HG02973 (cell line): Measurements from ENCODE around the gene PDE11A.

Experiments
- ATAC-seq: cut with Tn5 transposase; IDR thresholded peaks from one replicate; pipeline ENCODE4 v1.9.1; 2021; ENCODE audit warnings: moderate library complexity; ENCODE audit not compliant: unreplicated experiment

The PDE11A gene

DNA sequence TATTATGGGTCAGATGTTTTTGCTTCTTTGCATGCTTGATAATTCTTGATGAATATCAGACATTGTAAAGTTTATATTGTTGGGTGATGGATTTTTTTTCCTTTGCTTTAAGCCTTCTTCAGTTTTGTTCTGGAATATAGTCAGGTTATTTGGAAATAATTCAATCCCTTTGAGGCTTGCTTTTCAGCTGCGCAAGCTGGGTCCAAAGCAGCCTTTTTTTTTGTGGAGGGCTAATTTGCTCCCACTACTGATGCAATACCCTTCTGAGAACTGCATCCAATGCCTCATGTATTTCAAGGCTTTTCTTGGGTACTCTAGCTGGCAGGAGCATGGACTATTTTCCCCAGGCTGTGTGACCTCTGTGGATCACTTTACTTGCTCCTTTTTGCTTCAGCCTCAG is 434.1 kb downstream of the PDE11A start:
- ATAC-seq = no peak

DNA sequence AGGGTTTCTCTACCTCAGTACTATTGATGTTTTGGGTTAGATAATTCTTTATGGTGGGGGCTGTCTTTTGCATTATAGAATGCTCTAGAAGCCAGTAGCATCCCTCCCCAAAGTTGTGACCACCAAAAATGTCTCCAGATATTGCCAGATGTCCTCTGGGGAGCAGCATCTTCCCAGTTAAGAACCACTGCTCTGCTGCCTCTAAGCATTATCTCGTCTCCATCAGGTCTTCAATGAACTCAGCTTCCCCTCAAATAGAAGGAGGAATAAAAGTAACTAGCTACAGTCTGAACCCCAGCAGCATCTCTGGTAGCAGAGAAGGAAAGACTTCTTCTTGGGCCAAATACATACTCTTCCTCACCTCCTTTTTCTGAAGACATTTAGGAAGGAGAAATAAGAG is 435.9 kb downstream of the PDE11A start:
- no peak for ATAC-seq

DNA sequence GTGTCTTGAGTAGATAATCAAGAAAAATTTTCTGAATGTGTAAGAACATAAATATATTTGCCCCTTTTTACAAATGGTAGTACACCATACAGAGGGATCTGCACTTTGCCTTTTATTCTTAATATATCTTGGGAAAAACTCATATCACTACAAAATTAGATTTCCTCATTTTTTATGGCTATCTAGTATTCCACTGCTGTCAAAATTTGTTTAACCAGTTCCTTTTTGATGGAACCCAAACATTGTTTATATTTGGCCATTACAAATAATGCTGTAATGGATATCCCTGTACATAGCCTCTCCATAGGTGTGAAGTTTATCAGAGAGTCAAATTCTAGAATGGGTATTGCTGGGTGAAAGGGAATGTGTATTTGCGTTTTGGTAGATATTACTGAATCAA is 436.9 kb downstream of the PDE11A start:
- ATAC-seq = no peak

DNA sequence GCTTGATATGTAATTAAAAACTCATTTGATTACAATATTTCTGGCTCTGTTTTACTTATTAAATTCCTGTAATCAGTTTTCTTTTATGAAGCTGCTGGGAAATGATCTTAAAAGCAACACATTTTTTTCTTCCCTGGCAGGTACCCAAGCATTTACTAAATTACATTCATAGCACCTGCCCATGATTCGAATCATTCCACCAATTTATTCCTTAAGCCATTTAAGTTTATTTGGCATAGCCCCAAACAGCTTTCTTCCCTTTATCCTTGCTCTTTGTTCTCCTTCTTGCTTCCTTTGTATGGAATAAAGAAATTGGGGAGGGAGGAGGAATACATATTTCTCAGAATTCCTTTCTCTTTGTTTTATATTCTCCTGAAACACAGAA is 438.7 kb downstream of the PDE11A start:
- ATAC-seq = no peak

DNA sequence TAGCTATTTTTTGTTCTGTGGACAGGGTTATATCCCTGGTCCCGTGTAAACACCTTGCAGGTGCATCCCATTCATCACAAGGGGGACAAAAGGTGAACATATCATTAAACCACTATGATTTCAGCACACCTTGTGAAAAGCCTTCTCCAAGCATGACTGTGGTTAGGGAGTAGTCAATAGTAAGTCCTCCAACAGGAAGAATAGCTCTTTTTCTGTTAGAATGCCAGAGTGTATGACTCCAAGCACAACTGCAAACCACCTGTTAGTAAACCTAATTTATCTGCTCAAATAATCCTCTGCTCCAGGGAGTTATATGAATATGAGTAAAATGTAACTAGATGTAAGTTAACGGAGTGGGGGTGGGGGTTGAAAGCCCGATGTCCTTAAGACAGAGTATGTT is 439.5 kb downstream of the PDE11A start:
- no peak for ATAC-seq

DNA sequence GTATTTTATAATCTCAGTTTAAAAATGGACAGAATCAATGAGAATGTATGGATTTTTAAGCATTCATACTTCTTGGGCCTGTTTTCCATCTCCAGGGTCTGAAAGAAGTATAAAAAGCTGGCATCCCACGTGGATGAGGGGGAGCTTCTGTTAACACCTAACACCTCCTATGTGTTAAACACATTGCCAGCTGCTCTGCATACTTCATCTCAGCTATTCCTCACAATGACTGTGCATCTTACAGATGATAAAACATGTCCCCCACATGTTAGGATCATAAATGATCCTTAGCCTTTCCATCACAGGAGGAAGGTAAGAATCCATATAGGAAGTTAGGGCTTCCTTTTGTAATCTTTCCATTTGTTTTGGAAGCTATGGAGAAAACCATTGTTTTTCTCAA is 440.9 kb downstream of the PDE11A start:
- ATAC-seq = no peak

DNA sequence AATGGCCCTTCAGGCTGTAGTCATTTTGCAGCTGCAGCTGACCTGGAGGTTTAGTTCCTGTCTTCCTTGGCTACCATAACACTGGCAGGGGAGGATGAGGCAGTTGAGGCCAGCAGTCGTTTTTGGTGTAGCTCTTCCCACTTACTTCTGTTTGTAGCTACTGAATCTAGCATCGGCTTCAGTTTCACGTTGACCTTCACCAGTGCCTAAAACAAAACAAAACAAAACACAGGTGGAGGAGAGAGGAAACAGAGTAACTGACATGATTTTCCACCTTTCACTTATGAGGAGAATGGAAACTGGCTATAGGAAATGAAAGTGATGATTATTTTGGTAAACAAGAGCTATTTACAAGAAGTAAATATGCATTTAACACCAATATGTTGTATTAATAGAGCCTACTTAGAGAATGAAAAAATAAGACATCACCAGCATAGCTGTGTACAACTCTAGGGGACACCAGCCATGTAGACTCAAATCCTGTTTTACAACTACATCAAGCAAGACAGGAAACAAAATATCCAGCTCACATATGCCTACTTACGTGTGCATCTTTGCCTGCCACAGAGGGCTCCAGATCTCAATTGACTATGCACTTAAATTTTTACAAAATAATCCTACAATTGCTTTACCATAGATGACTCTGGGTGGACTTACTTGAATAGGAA is 443.1 kb downstream of the PDE11A start:
- peak; percentile 78 for ATAC-seq

DNA sequence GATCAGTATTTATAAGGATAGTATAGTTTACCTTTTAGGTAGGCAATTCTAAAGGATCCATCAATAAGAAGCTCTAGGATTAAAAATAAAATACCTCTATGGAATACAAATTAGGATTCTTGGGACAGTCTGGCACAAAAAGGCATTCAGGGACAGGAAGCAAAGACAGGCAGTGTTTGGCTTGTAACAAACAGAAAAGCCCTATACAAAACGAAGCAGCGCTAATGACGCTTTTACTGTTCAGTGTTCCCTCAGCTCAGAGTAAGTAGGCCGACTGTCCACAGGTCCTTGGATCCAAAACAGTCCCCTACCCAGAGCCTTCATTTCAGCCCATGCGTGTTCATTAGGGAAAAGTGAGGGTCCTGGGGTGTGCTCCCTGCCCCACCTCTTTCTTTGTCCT is 443.7 kb downstream of the PDE11A start:
- no peak for ATAC-seq

DNA sequence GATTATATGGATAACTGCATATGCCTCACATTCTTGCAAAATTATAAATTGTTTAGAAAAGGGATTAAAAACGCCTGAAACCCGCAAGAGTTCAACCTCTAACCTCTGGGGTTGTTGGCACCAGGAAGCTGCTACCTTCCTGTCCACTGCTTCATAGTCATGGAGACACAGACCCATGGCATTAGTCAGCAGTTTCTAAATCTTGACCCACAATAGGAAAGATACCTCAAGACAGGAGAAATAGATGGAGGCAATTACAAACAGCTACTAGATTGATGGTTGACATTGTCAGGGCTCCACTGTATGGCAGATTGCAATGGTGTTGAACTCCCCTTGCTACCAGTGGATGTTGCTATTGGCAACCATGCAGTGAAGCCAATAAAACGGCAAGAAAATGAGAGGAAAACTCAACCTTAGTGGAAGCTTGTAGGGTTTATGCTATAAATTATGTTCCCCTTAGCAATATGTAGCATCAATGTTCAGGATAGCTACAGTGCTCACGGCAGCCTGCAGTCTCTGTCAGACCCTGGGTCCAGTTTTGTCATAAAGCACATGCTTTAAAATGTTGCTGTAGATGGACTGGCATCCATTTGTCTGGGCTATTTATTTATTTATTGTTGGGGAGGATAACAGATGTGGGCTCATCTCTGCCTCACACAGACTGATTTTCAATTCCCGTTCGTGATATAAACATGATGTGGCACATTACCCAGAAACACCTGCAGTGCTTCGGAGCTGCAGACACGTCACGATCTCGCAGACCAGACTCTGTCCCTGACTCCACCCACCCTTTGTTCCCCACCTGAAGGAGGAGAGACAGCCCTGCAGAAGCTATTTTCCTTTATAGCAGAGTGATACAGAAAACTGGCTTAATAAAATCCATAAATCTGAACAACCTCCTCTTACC is 446.6 kb downstream of the PDE11A start:
- no peak for ATAC-seq

DNA sequence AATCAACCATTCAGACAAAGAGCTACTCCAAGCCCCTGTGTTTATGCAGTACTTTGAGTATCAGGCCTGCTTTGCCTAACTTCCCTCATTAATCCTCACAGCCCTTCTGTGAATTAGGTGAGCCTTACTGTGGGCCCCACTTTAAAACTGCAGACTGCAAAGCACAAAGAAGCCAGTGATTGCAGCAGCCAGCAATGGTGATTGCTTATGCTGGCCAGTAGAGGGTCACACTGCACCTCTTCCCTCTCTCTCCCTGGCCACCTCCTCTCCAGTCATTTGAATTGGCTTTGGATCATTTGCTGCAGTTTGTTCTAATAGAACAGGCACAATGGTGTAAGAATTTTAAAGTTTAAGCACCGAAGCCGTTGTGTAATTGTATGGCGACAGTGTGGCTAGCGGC is 450.1 kb downstream of the PDE11A start:
- no peak for ATAC-seq

DNA sequence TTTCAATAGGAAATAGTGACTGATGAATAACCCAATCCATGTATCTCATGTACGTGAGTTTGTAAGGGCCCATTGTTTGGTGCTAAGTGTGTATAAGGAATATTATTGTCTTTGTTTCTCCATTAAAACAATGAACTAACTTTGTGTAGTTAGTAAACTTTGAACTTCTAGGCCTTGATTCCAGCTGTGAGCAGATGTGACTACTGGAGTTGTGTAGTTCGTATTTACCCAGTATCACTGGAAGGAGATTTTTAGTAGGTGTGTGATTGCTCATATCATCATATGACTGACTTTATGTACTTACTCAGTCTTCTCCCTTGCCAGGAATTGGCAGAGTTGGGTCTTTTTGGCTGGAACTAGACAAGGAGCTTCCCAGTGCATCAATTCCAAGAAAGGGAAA is 452.6 kb downstream of the PDE11A start:
- ATAC-seq = no peak

DNA sequence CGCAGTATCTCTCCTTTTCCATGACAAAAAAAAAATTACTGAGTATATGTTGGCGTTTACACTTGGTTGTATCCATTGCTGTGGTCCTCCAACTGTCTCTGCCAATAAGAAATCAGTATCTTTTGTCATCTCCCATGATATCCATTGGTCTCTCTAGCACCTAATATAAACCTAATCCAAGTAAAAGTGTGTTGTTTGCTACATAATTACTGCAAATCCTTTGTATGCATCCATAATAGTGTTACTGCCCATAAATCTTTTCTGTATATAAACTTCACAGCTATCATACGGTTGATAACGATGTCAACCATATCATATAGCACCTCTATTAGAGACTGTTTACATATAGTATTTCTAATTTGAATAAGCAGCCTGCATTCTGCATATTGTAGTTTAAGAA is 453.1 kb downstream of the PDE11A start:
- no peak for ATAC-seq

DNA sequence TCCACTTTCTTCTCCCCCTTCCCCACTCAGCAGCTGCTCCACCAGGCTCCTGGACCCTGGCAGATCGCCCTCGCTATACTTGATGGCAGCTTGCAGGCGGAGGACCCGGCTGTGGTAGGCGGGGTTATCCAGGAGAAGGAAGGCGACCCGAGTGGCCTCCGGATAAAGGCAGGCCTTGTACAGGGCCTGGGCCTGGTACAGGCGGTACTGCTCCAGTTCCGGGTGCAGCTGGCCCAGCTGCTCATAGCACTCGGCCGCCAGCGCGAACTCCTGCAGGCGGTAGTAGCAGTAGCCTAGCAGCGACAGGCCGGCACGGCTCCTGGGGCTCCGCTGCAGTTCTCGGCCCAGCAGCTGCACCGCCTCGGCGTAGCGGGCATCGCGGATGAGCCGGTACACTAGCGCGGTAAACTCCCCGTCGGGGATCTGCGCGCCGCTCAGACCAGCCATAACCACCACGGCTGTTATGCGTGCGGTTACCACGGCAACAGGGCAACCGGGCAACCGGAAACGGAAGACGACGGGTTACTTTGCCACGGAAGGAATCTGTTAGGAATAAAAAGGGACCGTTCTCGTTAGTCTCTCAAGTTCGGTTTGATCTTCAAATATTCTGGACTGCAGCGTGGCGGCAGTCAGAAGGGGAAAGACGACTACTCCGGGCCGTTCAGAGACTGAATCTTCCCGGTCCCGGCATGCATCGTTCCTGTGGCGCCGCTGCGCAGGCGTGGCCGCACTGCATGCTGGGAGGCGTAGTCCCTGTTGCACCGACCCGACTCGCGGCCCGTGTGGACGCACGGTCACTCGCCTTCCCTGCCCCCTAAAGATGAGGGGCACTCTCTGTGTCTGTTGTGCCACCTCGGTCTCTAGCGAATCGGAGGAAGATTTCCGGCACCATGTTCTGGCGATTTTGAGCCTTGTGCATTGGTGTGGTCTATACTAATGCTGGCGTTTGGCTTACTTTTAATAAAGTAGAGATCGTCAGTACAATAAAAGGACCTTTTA is 454.0 kb downstream of the PDE11A start:
- ATAC-seq = peak; percentile 97

DNA sequence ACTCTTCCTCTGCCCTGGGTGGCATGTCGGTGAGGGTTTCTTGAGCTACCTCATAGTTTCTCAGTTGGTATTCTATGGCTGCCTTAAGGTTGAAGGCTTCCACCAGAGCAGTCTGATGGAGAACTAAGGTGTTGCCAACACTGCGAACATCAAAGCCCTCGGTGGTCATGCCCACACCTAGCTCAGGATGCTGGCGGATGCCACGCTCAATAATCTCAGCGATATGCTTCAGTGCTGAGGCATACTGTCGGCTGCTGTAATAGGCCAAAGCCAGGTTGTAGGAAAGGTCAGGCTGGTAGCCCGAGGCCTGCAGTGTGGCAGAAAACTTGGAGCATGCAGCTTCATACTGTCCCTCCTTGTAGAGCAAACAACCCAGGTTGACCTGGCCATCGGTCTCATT is 454.7 kb downstream of the PDE11A start:
- no peak for ATAC-seq

DNA sequence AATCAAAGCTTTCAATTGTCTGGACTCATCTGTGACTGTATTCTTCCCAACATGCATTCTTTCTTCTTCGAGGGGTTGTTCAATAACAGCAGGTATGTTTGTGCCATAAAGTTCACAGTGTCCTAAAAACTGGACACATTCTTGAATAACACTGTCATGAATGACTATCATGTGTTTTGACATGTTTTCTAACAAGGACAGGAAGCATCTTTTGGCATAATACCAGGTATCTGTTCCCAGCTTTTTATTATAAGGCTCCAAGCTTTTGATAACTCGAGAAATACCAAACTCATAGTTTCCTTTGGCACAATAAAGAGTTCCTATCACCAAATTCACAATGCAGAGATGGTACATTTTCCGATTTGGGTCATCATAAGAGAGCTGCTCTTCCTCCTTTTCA is 455.8 kb downstream of the PDE11A start:
- no peak for ATAC-seq

DNA sequence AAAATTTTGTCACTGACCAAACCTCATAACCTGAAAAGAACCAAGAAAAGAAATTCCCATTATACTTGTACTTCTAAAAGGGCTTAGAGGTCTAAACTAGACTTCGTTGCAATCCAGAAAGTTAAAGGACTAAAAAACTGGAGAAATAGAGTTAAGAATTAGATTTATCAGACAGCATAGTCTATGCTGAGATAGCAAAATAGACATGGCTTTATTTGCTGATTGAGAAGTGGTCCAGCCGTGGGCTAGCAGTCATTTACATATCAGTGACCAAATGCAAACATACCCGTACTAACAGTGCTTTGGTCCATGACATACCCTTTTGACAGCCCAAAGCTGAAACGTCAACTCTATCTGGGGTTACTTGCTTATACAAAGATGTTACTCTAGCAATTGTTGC is 456.5 kb downstream of the PDE11A start:
- ATAC-seq = no peak

DNA sequence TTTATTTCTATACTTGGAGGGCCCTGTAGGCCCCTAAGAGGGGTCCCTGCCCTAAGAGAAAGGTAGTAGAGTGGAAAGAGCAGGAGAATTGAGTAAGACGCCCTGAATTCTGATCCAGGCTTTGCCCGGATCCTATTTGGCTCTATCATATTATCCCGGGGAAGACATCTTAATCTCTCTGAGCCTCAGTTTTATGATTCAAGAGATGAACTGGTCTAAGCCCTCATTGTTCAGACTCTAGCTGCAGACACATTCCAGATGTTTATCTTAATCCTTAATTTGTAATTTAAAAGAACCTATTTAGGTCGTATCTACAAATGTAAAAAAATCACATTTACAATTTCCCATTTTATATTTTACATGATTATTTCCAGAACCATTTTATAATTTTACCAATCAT is 459.9 kb downstream of the PDE11A start:
- ATAC-seq = no peak

DNA sequence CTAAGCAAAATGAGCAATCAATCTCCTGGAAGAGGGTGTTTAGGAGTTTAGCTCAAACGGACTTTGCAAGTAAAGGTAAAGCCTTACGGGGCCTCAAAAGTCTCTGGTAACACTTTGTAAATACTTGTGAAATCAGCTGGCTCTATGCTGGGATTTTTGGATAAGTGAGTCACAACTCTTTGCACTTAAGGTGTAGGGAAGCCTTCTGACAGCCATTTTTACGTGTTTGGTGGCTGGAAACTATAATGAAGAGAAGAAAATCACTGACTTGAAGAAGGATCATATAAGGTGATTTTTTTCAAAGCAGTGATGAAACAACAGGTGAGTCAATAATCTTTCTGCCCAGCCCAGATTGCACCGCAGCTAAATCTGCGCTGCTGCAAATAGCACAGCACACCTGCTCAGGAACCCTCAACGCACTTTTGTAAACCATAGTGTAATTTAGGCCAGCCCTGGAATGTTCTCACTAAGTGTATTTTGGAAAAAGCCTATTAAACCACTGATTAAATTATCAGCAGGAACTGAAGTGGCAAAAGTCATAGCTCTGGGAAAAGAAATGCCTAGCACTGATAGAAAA is 461.2 kb downstream of the PDE11A start:
- ATAC-seq = no peak

DNA sequence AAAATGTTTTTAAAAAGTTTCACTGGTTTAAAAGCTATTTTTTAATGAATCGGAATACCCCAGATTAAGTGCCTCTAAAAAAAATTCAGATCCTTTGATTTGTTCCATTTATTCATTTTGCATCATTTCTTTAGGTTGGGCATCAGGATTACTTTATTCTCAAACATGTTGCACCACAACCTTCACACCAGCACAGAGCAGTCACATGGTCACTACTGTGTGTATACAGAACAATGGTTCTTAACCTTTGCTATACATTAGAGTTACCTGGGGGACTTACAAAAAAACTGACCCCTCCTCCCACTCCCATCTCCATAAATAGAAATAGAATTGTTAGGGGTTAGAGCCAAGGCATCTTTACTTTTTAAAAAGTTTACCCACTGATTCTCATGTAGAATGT is 461.8 kb downstream of the PDE11A start:
- ATAC-seq = no peak

DNA sequence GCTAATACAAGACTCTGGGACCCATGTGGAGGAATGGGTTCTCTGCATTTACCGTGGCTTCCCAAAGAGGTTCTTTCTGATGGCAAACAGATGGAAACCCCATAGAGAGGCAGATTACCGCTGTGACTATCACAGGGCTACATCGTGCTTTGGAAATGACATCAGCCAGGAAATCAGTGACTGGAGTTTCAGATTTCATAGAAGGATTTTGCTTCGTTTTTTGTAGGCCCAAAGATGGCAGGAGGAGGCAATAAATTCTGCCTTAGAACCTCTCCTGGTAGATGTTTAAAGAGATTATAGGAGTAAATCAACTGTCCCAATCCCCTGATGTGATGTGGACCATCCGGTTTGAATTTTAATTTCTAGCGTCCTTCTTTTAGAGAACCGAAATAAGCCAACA is 465.9 kb downstream of the PDE11A start:
- no peak for ATAC-seq
